GM18951 (cell line): Measurements from ENCODE around the gene MEAF6.
"Not testable (repeated sequence)": the region's sequence is repeated elsewhere in the genome, so short reads cannot be mapped to it uniquely, and the experiment has no call there.

Source experiments
- POLR2A ChIP-seq: IDR thresholded peaks from 4 replicates; pipeline ENCODE4 v1.6.1; 2011; ENCODE audit warnings: mild to moderate bottlenecking; ENCODE audit not compliant: insufficient read length, insufficient read depth; ENCODE audit errors: extremely low read depth
- in situ Hi-C: fragments of 300-500 bp; cut with MboI; formaldehyde crosslinking; loops from one replicate; pipeline ENCODE4 v1.12.0; 2022; ENCODE audit warnings: low sequenced_read_pairs, mixed read lengths, inconsistent platforms; ENCODE audit not compliant: unreplicated experiment

The MEAF6 gene

GRCh38 chr1:37513795-37514349 lies 694 bp downstream of the MEAF6 start:
- in situ Hi-C loops = no loop called here
- no peak for TF ChIP-seq POLR2A

GRCh38 chr1:37509181-37509580 lies 5.4 kb downstream of the MEAF6 start:
- in situ Hi-C loops = no loop called here
- TF ChIP-seq POLR2A = no peak

- in situ Hi-C loops = no loop called here
- no peak for TF ChIP-seq POLR2A
These were observed 7.8 kb downstream of the MEAF6 start for GRCh38 chr1:37506740-37507139.

DNA sequence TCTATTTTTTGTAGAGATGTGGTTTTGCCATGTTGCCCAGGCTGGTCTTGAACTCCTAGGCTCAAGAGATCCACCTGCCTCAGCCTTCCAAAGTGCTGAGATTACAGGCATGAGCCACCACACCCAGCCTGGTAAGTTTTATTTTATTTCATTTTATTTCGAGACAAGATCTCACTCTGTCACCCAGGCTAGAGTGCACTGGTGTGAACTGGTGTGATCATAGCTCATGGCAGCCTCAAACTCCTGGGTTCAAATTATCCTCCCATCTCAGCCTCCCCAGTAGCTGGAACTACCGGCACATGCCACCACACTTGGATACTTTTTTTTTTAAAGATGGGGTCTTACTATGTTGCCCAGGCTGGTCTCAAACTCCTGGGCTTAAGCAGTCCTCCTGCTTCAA lies 11.8 kb downstream of the MEAF6 start:
- in situ Hi-C loops = not testable (repeated sequence)

DNA sequence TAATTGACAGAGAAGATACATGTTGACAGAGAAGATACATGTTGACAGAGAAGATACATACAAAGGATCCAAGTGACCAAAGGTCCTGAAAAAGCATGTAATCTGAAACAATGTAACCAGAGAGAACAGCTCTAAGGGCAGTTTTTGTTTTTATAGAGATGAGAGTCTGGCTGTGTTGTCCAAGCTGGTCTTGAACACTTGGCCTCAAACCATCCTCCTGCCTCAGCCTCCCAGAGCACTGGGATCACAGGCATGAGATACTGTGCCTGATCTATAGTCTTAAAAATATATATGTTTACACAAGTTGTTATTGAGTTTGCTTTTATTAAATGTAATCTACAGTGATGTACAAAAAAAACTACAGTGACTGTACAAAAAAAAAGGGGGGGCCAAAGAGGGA lies 12.5 kb downstream of the MEAF6 start:
- in situ Hi-C loops = no loop called here
- TF ChIP-seq POLR2A = no peak

DNA sequence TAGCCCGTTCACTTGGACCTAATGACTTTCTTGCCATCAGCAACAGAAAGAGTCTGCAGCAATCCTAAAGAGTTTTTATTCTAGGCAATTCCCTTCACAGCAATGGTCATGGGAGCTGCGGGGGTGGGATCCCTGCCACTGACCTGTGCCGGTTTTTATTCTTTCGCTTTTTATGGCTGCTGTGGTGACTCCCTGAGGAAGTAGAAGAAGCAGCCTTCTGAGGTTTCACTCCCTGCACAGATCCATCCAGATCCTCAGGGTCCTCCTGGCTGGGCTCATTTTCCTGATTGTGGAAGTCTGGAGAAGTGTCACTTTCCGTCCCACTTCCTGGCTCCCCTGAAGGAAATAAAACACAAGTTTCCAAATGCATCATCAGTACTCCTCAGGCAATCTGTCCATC lies 12.9 kb downstream of the MEAF6 start:
- in situ Hi-C loops = no loop called here
- TF ChIP-seq POLR2A = no peak

DNA sequence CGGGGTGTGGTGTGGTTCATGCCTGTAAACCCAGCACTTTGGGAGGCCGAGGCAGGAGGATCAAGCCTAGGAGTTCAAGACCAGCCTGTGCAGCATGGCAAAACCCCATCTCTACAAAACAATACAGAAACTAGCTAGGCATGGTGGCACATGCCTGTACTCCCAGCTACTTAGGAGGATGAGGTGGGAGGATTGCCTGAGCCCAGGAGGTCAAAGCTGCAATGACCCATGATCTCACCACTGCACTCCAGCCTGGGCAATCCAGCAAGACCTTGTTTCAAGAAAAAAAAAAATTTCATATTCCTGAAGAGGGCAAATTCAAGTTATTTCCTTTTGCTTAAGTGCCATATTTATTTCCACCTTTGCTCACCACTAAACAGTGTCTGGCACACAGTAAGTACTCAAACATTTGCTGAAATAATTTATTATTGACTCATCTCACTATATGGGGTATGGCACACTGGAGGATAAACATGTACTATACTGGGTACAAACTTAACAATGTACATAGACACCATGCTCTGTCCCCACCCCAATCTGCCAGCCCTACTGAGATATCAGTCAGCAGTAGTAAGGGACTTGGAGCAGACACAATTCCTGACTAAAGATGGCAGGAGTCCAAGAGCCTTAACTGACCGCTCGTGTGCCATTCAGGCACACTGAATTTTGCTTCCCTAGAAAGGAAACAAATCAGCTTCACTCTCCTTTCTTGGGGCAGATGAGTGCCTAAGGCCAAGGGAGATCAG lies 15.5 kb downstream of the MEAF6 start:
- in situ Hi-C loops = no loop called here
- no peak for TF ChIP-seq POLR2A

GRCh38 chr1:37497832-37498231 lies 16.7 kb downstream of the MEAF6 start:
- no peak for TF ChIP-seq POLR2A
- in situ Hi-C loops = no loop called here

GRCh38 chr1:37495875-37496274 lies 18.7 kb downstream of the MEAF6 start:
- in situ Hi-C loops = no loop called here
- TF ChIP-seq POLR2A = no peak

GRCh38 chr1:37493336-37494098 lies 21.0 kb downstream of the MEAF6 start:
- TF ChIP-seq POLR2A = no peak
- in situ Hi-C loops = no loop called here

- TF ChIP-seq POLR2A = no peak
- in situ Hi-C loops = no loop called here
These were observed 27.0 kb downstream of the MEAF6 start for GRCh38 chr1:37487619-37487984.

DNA sequence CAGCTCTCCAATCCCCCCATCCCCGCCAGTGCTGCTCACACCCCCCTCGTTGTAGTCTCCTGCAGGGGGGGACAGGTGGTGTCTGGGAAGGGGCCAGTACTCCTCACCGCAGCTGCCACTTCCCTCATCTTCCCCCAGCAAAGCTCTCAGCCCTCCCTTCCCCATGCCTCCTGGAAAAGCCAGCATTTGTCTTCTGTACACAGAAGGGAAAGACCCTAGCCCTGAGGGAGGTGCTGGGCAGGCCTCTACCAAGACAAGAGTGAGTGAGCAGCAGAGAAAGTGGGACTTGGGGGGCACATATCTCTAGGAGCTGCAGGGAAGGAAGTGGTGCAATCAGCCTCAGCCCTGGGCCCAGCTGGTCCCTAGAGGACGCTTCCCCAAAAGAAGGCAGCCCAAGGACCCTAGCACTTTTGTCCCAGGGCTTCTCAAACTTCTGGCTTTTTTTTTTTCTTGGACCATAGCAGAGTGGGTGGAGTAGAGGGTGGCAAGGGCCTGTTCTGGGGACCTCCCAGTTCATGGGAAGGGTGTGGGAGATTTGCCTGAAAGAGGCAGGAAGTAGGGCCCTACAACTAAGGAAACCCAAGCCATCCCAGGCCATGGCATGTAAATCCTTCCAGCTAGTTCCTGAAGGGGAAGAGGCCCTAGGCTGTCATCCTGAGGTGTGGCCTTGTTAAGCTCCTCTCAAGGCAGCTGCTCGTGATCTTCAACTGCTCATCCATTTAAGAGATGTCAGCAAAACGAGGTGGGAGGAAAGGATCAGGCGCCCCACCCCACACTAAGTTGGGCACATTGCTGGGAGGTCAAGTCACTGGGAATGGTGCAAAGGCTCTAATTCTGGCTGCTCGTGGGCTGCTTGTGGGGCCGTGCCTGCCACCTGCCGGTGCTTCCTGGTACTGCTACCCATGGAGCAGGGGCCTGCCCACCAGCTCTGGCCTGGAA lies 27.6 kb downstream of the MEAF6 start:
- in situ Hi-C loops = no loop called here
- no peak for TF ChIP-seq POLR2A

GRCh38 chr1:37485902-37486679 lies 28.5 kb downstream of the MEAF6 start:
- in situ Hi-C loops = no loop called here
- no peak for TF ChIP-seq POLR2A
